Caco-2 (cell line): Measurements from ENCODE around the gene FHAD1. TPM values are rescaled to one million over a fixed set of nuclear protein-coding genes. Genes with fewer than 3 reads are reported as not detected.

Experiments
- BruUV-seq: library from RNA; stranded (reverse); fragments of 400-500 nt; replicated peaks from 2 replicates; lab custom pipeline; 2021; lab: Mats Ljungman, UMichigan
- CTCF ChIA-PET: fragments of 300-600 bp; sonication (Branson Sonifier 250); formaldehyde crosslinking; loops from one replicate; lab custom pipeline; 2022; ENCODE audit warnings: antibody characterized with exemption; lab: Charles Lee
- POLR2A ChIA-PET: fragments of 300-600 bp; sonication (Branson Sonifier 250); formaldehyde crosslinking; loops from one replicate; lab custom pipeline; 2022; ENCODE audit warnings: antibody characterized with exemption; lab: Charles Lee
- DNase-seq, 2 experiments: peaks; one replicate each; pipeline versions ENCODE4 v3.0.0 to v3.0.0-alpha.2; 2020 to 2022
- H3K27me3 ChIP-seq: replicated peaks from 2 replicates; pipeline ENCODE4 v1.6.0; 2011; ENCODE audit warnings: low read length; ENCODE audit not compliant: control insufficient read depth, insufficient read depth
- H3K36me3 ChIP-seq: 2 replicates; pipeline ENCODE4 v1.5.1; 2011; ENCODE audit warnings: low read length; ENCODE audit not compliant: control insufficient read depth, insufficient read depth
- H3K4me1 ChIP-seq: fragments of 250-450 bp; sonication (Bioruptor Pico); 2 replicates; pipeline ENCODE4 v1.5.1; 2020; ENCODE audit warnings: mild to moderate bottlenecking
- H3K4me3 ChIP-seq: 2 replicates; pipeline ENCODE4 v1.5.1; 2011; ENCODE audit warnings: low read depth, mild to moderate bottlenecking, control low read depth, low read length
- H3K9me3 ChIP-seq: fragments of 250-450 bp; sonication (Bioruptor Pico); 2 replicates; pipeline ENCODE4 v1.5.1; 2020; ENCODE audit warnings: mild to moderate bottlenecking, moderate library complexity
- H3K27ac Mint-ChIP-seq: one replicate; pipeline ENCODE4 v1.8.0; 2022; ENCODE audit warnings: mixed read lengths; ENCODE audit not compliant: unreplicated experiment
- H3K27me3 Mint-ChIP-seq: one replicate; pipeline ENCODE4 v1.8.0; 2022; ENCODE audit warnings: mixed read lengths; ENCODE audit not compliant: insufficient read depth, unreplicated experiment
- H3K36me3 Mint-ChIP-seq: one replicate; pipeline ENCODE4 v1.8.0; 2022; ENCODE audit warnings: mild to moderate bottlenecking, mixed read lengths; ENCODE audit not compliant: insufficient read depth, unreplicated experiment
- H3K4me1 Mint-ChIP-seq: one replicate; pipeline ENCODE4 v1.8.0; 2022; ENCODE audit warnings: low read depth, mixed read lengths; ENCODE audit not compliant: unreplicated experiment
- H3K4me3 Mint-ChIP-seq: one replicate; pipeline ENCODE4 v1.8.0; 2022; ENCODE audit warnings: mild to moderate bottlenecking, moderate library complexity, mixed read lengths; ENCODE audit not compliant: unreplicated experiment
- H3K9me3 Mint-ChIP-seq: one replicate; pipeline ENCODE4 v1.8.0; 2022; ENCODE audit warnings: mixed read lengths; ENCODE audit not compliant: unreplicated experiment
- intact Hi-C: fragments of 100-400 bp; cut with micrococcal nuclease; formaldehyde crosslinking; loops from one replicate; pipeline ENCODE4 v1.10.0; 2022; ENCODE audit not compliant: unreplicated experiment
- total RNA-seq: library from RNA; stranded (reverse); gene quantifications from 2 replicates; pipeline ENCODE4 v1.2.3, GENCODE V29; 2022
- TF ChIP-seq, protein P1 (sequence below), 2 experiments: fragments of 200-600 bp in 1 of 2; IDR thresholded peaks; 1 replicate in 1 of 2; 2 replicates in 1 of 2; pipeline versions ENCODE4 v1.5.1 to v1.8.0; 2011 to 2022; ENCODE audit warnings: antibody characterized with exemption in 1 of 2, control low read depth in 1 of 2, inconsistent platforms in 1 of 2, low read depth in 1 of 2, low read length in 1 of 2, mild to moderate bottlenecking in 1 of 2, moderate library complexity in 1 of 2; ENCODE audit not compliant: insufficient read depth in 1 of 2, severe bottlenecking in 1 of 2, unreplicated experiment in 1 of 2

FHAD1 gene
- total RNA-seq, 1 experiment from 2014 or later = 0.18 TPM

DNA sequence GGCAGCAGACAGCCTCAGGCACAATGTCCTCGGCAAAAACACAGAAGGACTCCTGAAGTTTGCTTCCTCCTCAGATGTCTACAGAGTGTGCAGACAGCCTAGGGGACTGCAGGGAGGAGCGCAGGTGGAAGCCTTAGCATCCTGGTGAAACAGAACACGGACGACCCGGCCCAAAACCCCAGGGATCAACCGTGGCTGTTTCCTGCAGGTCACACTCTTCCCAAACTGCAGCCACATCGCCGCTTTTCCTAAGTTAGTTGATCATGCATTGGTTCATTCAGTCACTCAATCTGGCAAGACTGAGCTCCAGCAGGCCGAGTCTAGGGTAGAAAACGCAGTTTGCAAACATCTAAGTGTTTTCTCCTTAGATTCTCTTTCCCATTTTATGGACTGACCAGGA is 33.4 kb downstream of the FHAD1 start:
- Mint-ChIP-seq H3K4me1 (peaks cover 7% of the 10 kb centered on the region), H3K27ac (no peak overlapping the region), H3K9me3 (no peaks in the 10 kb centered on the region), H3K27me3 (no peaks in the 10 kb centered on the region), H3K36me3 (no peaks in the 10 kb centered on the region), H3K4me3 (no peak overlapping the region)
- POLR2A ChIA-PET = no interaction called here
- no peaks in the 10 kb centered on the region for H3K9me3 ChIP-seq
- CTCF ChIA-PET = no interaction called here
- TF ChIP-seq, protein P1, sequence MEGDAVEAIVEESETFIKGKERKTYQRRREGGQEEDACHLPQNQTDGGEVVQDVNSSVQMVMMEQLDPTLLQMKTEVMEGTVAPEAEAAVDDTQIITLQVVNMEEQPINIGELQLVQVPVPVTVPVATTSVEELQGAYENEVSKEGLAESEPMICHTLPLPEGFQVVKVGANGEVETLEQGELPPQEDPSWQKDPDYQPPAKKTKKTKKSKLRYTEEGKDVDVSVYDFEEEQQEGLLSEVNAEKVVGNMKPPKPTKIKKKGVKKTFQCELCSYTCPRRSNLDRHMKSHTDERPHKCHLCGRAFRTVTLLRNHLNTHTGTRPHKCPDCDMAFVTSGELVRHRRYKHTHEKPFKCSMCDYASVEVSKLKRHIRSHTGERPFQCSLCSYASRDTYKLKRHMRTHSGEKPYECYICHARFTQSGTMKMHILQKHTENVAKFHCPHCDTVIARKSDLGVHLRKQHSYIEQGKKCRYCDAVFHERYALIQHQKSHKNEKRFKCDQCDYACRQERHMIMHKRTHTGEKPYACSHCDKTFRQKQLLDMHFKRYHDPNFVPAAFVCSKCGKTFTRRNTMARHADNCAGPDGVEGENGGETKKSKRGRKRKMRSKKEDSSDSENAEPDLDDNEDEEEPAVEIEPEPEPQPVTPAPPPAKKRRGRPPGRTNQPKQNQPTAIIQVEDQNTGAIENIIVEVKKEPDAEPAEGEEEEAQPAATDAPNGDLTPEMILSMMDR (IDR thresholded peaks at IDR 0.05; ENCODE audit: insufficient read depth in 1 of 2, low read depth in 1 of 2, low read length in 1 of 2, severe bottlenecking in 1 of 2, unreplicated experiment in 1 of 2) = no peak
- H3K4me3 ChIP-seq = no peak overlapping the region
- peaks cover 8% of the 10 kb centered on the region; the same call in 1 of the 2 replicates for H3K4me1 ChIP-seq
- no peaks in the 10 kb centered on the region for H3K36me3 ChIP-seq
- BruUV-seq = no TSS peak
- no peak for DNase-seq
- no peaks in the 10 kb centered on the region for H3K27me3 ChIP-seq
- intact Hi-C loops = no loop called here

DNA sequence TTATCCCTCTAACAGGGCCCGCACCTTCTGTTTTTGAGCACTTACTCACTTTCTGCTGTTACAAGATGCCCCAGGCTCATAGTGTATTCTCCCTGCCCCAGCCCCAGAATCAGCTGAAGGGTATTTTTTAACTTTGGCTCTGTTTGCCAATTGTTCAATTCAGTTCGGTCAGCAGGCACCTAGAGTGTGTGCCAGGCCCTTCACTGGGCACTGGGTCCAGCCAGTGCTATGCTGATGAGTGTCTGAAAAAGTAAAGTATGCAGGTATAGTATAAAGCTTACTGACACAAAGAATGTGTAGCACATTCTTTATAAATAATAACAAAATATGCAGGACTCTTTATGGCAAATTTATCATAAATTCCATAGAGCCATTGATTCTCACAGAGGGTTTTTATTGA is 35.0 kb downstream of the FHAD1 start:
- Histone ChIP-seq H3K36me3 (no peaks in the 10 kb centered on the region), H3K4me3 (no peak overlapping the region), H3K27me3 (no peaks in the 10 kb centered on the region), H3K4me1 (peaks cover 8% of the 10 kb centered on the region; the same call in 1 of the 2 replicates), H3K9me3 (no peaks in the 10 kb centered on the region)
- H3K9me3 Mint-ChIP-seq = no peaks in the 10 kb centered on the region
- CTCF ChIA-PET = no interaction called here
- no peak overlapping the region for H3K27ac Mint-ChIP-seq
- no peak overlapping the region for H3K4me3 Mint-ChIP-seq
- no TSS peak for BruUV-seq
- H3K36me3 Mint-ChIP-seq = no peaks in the 10 kb centered on the region
- POLR2A ChIA-PET = no interaction called here
- intact Hi-C loops = no loop called here
- TF ChIP-seq, protein P1 (IDR thresholded peaks at IDR 0.05; ENCODE audit: insufficient read depth in 1 of 2, low read depth in 1 of 2, low read length in 1 of 2, severe bottlenecking in 1 of 2, unreplicated experiment in 1 of 2) = no peak
- H3K27me3 Mint-ChIP-seq = no peaks in the 10 kb centered on the region
- H3K4me1 Mint-ChIP-seq = peaks cover 7% of the 10 kb centered on the region
- no peak for DNase-seq

- no peaks in the 10 kb centered on the region for H3K27me3 Mint-ChIP-seq
- no peaks in the 10 kb centered on the region for H3K9me3 ChIP-seq
- H3K4me1 Mint-ChIP-seq = peaks cover 7% of the 10 kb centered on the region
- POLR2A ChIA-PET = no interaction called here
- H3K4me1 ChIP-seq = peaks cover 8% of the 10 kb centered on the region; the same call in 1 of the 2 replicates
- no peaks in the 10 kb centered on the region for H3K27me3 ChIP-seq
- H3K36me3 ChIP-seq = no peaks in the 10 kb centered on the region
- H3K36me3 Mint-ChIP-seq = no peaks in the 10 kb centered on the region
- no peak overlapping the region for H3K27ac Mint-ChIP-seq
- no TSS peak for BruUV-seq
- CTCF ChIA-PET = interaction anchor here (0.6 kb wide), 1 partner anchor 24 kb away, joined by 4 read pairs; no protein-coding TSS in a partner anchor
- H3K9me3 Mint-ChIP-seq = no peaks in the 10 kb centered on the region
- DNase-seq = no peak
- H3K4me3 Mint-ChIP-seq = no peak overlapping the region
- intact Hi-C loops = no loop called here
- H3K4me3 ChIP-seq = no peak overlapping the region
- TF ChIP-seq, protein P1 (IDR thresholded peaks at IDR 0.05; ENCODE audit: insufficient read depth in 1 of 2, low read depth in 1 of 2, low read length in 1 of 2, severe bottlenecking in 1 of 2, unreplicated experiment in 1 of 2) = no peak
Observed at GRCh38 chr1:15282810-15283474, 35.9 kb downstream of the FHAD1 start.
